Peyer's patch (tissue), 4 donors: ENCODE measurements around the gene FSTL3. TPM values are rescaled to one million over a fixed set of nuclear protein-coding genes. Genes with fewer than 3 reads are reported as not detected.

Source experiments
- DNase-seq, 3 donors: peaks; one replicate each; pipeline ENCODE4 v3.0.0-alpha.2; 2017 to 2019
- H3K27ac ChIP-seq, 4 donors: fragments of 200-600 bp; sonication (generic); one replicate each; pipeline ENCODE4 v1.5.1; 2016 to 2019
- H3K27me3 ChIP-seq, 2 donors: fragments of 200-600 bp; sonication (generic); one replicate each; pipeline ENCODE4 v1.5.1; 2019
- H3K36me3 ChIP-seq, 3 donors: fragments of 200-600 bp; sonication (generic); one replicate each; pipeline ENCODE4 v1.5.1; 2016 to 2019
- H3K4me1 ChIP-seq, 4 donors: fragments of 200-600 bp; sonication (generic); one replicate each; pipeline ENCODE4 v1.5.1; 2016 to 2019
- H3K4me3 ChIP-seq, 4 donors: fragments of 200-600 bp; sonication (generic); 1 replicate in 3 of 4; 2 replicates in 1 of 4; pipeline ENCODE4 v1.5.1; 2016 to 2019; ENCODE audit warnings: mild to moderate bottlenecking in 1 of 4
- H3K9me3 ChIP-seq, 4 donors: fragments of 200-600 bp; sonication (generic); one replicate each; pipeline ENCODE4 v1.5.1; 2016 to 2019; ENCODE audit warnings: mild to moderate bottlenecking in 1 of 4
- POLR2A ChIP-seq, 2 donors: fragments of 450-650 bp; IDR thresholded peaks; one replicate each; pipeline ENCODE4 v1.5.1; 2017; ENCODE audit warnings: antibody characterized with exemption in 2 of 2, mild to moderate bottlenecking in 2 of 2, moderate library complexity in 2 of 2
- total RNA-seq, 4 donors: library from RNA; depleted of rRNA; stranded (reverse); fragments of >200 nt; gene quantifications; one replicate each; pipeline ENCODE4 v1.1.0, GENCODE V29; 2016
- TF ChIP-seq, protein P1 (sequence below), 6 experiments: fragments of 450-650 bp in 4 of 6; fragments of 200-600 bp in 2 of 6; sonication (generic) in 1 of 6; IDR thresholded peaks; one replicate each; pipeline ENCODE4 v1.5.1; 2017 to 2019; ENCODE audit warnings: antibody characterized with exemption in 6 of 6, mild to moderate bottlenecking in 3 of 6, moderate library complexity in 1 of 6

FSTL3 gene
- total RNA-seq, 4 donors from 2014 or later = 13.8 to 94.9 (median 34.9) TPM

DNA sequence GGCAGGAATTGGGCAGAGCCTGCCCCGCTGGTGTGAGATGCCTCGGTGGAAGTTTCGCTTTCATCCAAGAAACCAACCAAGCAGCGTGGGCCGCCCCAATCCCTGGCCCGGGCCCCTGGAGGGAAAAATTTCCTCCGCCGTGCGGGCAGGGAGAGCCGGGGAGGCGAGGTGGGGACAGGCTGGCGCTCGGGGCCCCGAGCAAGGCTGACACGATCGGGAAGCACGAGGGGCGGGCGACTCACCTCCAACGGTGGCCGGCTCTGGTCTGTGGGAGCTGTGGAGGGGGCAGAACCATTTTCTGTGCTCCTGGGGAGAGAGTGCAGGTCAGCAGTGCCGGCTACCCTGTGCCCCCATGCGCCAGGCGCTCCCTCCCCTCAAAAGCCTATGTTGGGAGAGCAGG lies 24.2 kb upstream of the FSTL3 start:
- TF ChIP-seq, protein P1, sequence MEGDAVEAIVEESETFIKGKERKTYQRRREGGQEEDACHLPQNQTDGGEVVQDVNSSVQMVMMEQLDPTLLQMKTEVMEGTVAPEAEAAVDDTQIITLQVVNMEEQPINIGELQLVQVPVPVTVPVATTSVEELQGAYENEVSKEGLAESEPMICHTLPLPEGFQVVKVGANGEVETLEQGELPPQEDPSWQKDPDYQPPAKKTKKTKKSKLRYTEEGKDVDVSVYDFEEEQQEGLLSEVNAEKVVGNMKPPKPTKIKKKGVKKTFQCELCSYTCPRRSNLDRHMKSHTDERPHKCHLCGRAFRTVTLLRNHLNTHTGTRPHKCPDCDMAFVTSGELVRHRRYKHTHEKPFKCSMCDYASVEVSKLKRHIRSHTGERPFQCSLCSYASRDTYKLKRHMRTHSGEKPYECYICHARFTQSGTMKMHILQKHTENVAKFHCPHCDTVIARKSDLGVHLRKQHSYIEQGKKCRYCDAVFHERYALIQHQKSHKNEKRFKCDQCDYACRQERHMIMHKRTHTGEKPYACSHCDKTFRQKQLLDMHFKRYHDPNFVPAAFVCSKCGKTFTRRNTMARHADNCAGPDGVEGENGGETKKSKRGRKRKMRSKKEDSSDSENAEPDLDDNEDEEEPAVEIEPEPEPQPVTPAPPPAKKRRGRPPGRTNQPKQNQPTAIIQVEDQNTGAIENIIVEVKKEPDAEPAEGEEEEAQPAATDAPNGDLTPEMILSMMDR (IDR thresholded peaks at IDR 0.05) = no peak
- TF ChIP-seq POLR2A (IDR thresholded peaks at IDR 0.05) = no peak
- H3K27me3 ChIP-seq = no peaks in the 10 kb centered on the region
- peaks cover 0 to 72% (median 0%) of the 10 kb centered on the region in 3 donors for H3K36me3 ChIP-seq
- H3K9me3 ChIP-seq = no peaks in the 10 kb centered on the region
- no peak overlapping the region for H3K27ac ChIP-seq
- peaks cover 0 to 8% (median under 1%) of the 10 kb centered on the region in 4 donors for H3K4me1 ChIP-seq
- no peak for DNase-seq
- H3K4me3 ChIP-seq = no peak overlapping the region

DNA sequence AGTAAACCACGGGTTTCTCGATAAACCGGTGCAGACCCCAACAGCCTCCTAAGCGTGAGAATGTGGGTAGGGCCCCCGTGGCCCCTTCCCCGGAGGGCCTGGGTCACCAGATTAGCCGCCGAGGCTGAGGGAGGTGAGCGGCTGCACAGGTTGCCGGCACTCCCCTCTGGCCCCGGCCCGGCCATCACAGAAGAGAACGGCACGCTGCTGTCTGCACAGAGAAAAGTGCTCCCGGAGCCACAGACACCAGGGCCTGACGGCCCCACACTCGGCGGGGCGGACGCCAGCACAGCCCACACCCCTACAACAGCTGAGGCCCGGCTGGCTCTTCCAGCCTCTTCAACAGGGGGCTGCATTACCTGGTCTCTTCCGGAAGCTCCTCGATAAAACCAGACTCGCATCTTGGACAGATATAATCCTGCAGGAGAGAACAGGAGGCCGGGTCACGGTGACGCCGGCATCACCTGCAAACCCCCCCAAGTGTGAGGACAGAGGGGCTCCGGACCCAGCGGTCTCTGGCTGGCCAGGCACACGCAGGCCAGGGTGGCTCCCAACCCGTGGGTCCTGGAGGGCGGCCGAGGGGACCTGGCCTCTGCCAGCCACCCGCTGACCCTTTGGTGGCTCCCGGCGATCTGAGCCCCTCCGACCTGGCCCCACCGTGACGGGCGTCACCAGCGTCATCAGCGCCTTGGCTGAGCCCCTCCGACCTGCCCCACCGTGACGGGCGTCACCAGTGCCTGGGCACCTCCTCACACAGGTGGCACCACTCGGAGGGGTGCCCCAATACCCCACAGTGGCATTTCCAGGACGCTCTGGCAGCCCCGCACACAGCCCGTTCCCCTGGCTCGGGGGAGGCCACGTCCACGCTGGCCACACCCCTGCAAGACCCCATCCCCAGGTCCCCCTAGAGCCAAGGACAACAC lies 23.5 kb upstream of the FSTL3 start:
- peaks cover 0 to 65% (median 0%) of the 10 kb centered on the region in 3 donors for H3K36me3 ChIP-seq
- peaks cover 0 to 15% (median 5%) of the 10 kb centered on the region in 4 donors for H3K4me1 ChIP-seq
- H3K9me3 ChIP-seq = no peaks in the 10 kb centered on the region
- no peak for DNase-seq
- no peak for TF ChIP-seq POLR2A (IDR thresholded peaks at IDR 0.05)
- TF ChIP-seq, protein P1 (IDR thresholded peaks at IDR 0.05) = no peak
- no peak overlapping the region for H3K27ac ChIP-seq
- no peaks in the 10 kb centered on the region for H3K27me3 ChIP-seq
- H3K4me3 ChIP-seq = no peak overlapping the region

DNA sequence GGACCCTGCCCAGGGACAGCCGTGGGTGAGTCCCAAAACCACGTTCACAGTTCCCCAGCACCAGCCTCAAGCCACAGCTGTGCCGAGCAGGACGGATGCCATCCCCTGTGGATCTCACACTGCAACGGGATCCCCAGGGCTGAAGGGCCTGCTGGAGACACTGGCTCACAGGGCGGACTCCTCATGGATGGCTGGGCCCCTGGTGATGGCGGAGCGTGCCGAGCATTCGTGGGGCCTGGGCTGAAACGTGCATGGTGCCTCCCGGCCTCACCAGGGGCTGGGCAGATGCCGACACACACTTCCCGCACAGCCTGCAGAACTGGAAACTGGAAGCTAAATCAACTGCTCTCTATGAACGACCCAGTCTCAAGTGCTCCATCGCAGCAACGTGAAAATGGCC lies 22.8 kb upstream of the FSTL3 start:
- peaks cover 0 to 60% (median 0%) of the 10 kb centered on the region in 3 donors for H3K36me3 ChIP-seq

DNA sequence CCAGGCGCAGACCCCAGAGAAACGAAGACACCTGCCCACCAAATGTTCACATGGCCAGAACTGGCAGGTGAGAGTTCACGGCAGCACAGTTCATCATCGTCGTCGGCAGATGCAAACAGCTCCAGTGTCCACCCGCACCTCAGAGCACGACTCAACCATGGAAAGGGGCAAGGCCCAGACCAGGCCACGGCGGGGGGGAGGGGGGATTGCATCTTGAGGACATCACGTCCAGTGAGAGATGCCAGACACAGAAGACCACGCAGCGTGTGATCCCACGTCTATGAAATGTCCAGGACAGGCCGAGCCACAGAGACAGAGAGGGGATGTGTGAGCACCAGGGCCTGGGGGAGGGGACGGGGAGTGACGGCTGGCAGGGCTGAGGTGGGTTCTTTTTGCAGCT lies 20.5 kb upstream of the FSTL3 start:
- Histone ChIP-seq H3K9me3 (no peaks in the 10 kb centered on the region), H3K27ac (no peak overlapping the region), H3K4me1 (peaks cover 0 to 44% (median 27%) of the 10 kb centered on the region in 4 donors), H3K4me3 (no peak overlapping the region), H3K27me3 (no peaks in the 10 kb centered on the region), H3K36me3 (peaks cover 0 to 44% (median 0%) of the 10 kb centered on the region in 3 donors)
- no peak for DNase-seq
- TF ChIP-seq POLR2A (IDR thresholded peaks at IDR 0.05) = no peak
- TF ChIP-seq, protein P1 (IDR thresholded peaks at IDR 0.05) = no peak

More for the DNA sequence above, 22.8 kb upstream of the FSTL3 start:
- DNase-seq = no peak
- H3K27ac ChIP-seq = no peak overlapping the region
- H3K9me3 ChIP-seq = no peaks in the 10 kb centered on the region
- no peak overlapping the region for H3K4me3 ChIP-seq
- H3K4me1 ChIP-seq = peaks cover 0 to 22% (median 12%) of the 10 kb centered on the region in 4 donors
- no peak for TF ChIP-seq POLR2A (IDR thresholded peaks at IDR 0.05)
- TF ChIP-seq, protein P1 (IDR thresholded peaks at IDR 0.05) = no peak
- no peaks in the 10 kb centered on the region for H3K27me3 ChIP-seq

DNA sequence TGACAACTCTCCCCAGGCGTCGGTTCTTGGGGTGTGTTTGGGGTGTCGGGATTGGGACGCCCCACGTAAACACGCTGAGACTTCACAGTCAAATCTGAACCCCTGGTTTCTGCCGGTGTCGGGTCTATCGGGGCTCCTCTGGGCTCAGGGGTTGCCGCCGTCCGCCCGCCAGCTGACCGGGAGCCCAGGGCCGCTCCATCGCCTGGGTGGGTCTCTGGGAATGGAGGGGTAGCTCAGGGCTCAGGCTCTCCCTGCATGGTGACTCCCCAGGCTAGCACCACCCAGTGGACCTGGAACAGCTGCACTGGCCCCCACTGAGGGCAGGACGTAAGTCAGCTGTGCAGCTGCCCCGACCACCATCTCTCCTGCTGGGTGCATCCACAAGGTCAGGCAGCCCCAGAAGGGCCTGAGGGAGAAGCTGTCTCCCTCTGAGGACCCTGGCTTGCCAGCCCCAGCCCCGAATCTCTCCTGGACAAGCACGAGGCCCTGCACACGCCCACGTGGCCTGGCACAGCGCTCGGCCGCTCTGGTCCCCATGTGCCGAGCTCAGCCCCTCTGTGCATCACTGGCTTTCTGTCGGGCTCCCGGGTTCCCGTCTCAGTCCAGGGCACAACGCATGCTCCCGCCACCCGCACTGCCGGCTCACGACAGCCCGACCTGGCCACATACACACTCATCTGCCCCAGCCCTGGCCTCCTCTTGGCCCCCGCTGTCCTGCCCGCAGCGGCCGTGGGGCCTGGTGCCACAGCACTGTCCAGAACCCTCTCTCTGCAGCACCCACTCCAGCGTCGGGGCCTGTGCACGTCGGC lies 19.2 kb upstream of the FSTL3 start:
- Histone ChIP-seq H3K36me3 (peaks cover 0 to 32% (median 0%) of the 10 kb centered on the region in 3 donors), H3K27me3 (no peaks in the 10 kb centered on the region), H3K4me1 (peaks cover 0 to 55% (median 35%) of the 10 kb centered on the region in 4 donors), H3K27ac (no peak overlapping the region), H3K4me3 (no peak overlapping the region), H3K9me3 (no peaks in the 10 kb centered on the region)
- no peak for DNase-seq
- TF ChIP-seq POLR2A (IDR thresholded peaks at IDR 0.05) = no peak
- TF ChIP-seq, protein P1 (IDR thresholded peaks at IDR 0.05) = no peak
